HPDE6-E6E7 (cell line): ENCODE results near the gene MAX.

Experiments used
- DNase-seq: peaks from one replicate; pipeline ENCODE4 v3.0.0; 2011; ENCODE audit warnings: missing footprints; ENCODE audit errors: extremely low spot score

Gene MAX

GRCh38 chr14:65102441-65103149, at the start of gene MAX:
Gene MAX (minus strand): TSS chr14:65102517. CDS start chr14:65102339, 178 bp downstream.
- DNase-seq: peak; percentile 99

DNA sequence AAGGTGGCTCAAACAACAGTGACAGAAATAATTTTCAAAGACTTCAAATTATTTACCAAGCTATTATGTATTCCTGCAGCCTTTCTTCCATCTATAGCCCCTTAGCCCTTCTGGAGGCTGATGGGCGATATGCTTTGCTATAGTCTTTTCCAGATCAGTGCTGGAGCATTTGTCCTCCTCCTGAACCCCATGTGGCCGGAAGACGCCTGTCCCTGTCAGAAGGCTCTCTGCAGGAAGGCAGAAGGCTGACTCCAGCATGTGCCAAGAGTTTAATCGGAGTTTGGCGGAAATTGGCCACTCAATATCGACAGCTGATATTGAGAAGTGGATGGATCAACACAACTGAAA, 49.3 kb upstream of the MAX start:
- no peak for DNase-seq

DNA sequence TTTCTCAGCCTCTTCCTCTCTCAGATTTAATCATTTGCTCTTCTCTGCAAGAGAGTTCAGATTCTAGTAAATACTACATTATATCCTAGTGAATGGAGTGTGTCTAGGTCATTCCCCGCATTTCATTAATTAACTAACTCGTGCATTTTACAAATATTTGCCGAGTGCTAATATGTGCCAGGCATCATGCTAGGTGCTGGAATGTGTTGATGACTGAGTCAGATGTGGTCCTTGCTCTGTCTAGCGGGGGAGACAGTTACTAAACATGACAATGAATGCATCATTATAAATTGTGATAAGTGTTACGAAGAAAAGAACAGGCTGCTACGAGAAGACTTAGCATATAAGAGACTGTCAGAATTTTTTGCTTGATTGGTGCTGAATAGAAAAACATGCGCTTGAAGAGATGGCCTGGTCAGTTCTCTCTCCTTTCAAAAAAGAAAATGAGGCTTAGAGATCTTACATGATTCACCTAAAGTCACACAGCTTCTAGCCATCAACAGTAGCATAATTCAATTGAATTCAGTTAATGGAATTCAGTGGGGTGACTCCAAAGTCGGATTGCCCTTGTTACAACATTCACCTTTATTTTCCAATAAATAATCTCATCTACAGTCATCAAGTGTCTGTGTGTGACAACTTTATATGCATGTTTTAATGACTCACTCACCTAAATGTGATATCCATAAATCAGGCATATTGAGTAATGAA, 48.7 kb upstream of the MAX start:
- no peak for DNase-seq

DNA sequence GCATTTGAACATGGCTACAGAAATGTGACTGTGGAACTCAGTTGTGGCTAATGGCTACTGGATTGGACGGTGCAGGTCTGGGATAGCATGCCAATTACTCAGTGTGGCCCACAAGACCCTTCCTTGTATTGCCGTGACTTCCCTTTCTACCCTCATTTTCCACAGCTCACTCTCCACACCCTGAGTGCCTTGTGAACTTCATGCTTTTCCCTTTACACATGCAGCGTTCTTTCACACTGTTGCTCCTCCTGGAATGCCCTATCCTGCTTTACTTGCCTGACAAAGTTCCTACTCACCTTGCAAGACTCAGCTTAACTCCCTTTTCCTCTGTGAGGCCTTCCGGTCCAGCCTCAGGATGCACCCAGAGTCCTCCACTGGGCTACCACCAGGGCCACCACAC, 46.8 kb upstream of the MAX start:
- DNase-seq: no peak

DNA sequence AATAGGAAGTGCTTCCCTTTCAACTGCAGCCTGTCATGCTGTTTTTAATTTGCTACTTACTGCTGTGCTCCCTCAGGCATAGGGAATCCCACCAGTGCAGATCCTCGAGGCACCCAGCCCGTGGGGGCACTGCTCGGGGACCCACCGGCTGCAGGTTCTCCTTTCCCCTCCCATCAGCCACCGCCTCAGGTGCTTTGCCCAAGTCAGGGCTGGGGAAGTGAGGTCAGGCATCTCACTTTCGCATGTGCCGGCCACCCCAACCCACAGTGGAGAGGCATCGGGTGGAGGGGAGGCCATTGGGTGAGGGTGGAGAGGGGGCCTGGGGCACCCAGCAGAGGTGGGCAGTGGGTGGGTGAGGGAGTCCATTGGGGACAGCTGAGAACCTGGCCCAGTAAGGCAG, 41.9 kb upstream of the MAX start:
- no peak for DNase-seq

GRCh38 chr14:65142914-65143625, 40.8 kb upstream of the MAX start:
- DNase-seq: no peak

DNA sequence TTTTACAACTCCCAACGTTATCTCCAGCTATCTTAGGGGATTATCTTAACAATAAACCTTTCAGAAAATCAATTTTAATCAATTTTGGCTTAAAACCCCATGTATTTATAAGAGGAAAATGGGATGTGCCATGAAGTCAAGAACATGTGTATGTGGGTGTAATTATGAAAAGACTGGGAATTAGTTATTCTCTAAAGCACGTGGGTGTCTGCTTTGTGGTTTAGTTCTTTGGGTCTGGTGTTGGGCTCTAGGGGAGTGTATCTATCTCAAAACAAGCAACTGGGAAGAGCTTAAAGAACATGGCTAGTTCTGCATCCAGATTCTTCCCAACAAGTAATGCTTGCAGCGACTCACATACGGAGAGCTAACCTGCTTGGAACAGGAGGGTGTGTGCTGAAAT, 40.1 kb upstream of the MAX start:
- no peak for DNase-seq

DNA sequence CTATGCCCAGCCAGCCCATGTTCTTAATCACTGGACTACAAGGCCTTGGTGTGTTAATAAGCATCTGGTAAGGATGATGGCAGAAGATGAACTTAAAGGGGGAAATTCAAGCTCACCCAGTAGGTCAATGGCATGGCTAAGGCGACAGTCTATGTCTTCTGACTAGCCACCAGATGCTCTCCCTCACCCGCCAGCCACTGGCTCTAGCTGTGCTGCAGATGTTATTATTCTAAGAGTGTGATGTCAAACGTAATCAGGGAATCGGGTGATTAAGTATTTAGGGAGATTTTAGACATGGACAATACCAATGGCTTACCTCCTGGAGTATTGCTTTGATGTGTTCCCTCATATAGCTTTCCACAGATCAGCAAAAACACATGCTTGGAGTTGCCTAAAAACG, 39.2 kb upstream of the MAX start:
- no peak for DNase-seq

GRCh38 chr14:65137648-65138307, 35.5 kb upstream of the MAX start:
- peak; percentile 25 for DNase-seq

DNA sequence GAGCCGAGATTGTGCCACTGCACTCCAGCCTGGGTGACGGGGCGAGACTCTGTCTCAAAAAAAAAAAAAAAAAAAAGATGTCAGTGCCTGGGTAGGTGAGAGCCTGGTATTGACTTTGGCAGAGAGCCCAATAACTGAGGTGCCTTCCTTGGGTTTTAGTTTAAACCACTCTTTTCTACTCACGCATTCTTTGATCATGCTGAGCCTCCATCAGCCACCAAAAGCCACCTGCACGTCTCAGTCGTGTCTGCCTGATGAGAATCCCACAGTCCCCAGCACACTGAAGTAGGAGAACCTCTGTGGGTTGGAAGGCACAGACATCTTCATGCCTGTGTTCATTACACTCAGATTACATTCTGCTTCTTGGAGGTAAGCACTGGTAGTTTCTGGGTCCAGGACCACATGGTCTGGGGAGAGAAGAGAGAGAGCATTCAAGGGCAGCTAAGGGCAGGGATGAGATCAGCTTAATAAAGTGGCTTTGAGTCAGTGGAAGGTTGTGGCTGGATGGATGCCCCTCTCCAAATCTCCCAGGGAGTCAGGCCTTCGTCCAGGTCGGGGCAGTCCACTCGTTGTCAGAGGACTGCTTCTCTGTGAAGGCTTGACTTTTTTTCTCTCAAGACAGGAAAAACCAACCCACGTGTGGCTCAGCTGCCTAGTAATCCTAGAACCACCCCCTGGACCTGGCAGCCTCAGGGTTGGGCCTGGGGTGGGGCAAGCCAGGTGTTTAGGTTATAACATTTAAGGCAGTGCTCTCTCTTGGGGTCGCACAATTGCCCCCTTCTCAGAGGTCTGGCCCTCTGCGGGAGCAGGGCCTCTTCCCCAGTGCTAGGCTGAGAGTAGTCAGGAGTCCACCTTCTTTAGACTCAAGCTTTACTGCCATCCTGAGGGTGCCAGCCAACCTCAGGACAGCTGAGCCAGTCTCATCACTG, 32.6 kb upstream of the MAX start:
- no peak for DNase-seq

GRCh38 chr14:65132855-65133254, 30.5 kb upstream of the MAX start:
- no peak for DNase-seq

DNA sequence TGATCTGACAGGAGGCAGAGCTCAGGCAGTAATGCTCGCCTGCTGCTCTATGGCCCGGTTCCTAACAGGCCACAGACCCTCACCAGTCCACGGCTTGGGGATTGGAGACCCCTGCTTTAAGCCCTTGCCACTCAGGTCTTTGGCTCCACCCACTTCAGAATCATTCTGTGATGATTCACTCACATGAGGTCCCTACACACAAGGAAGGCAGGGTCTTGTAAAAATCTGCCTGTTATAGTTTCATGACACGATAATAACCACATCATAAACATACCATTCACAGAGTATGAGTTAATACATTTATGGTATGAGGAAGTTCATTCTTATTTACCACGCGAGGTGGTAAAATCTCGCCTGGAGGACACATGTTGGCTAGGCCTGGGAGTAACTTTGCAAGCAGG, 29.0 kb upstream of the MAX start:
- DNase-seq: peak; percentile 53

- DNase-seq: no peak
Measured at GRCh38 chr14:65128096-65128495, 25.8 kb upstream of the MAX start.

GRCh38 chr14:65117769-65118745, 15.7 kb upstream of the MAX start:
- DNase-seq: no peak

DNA sequence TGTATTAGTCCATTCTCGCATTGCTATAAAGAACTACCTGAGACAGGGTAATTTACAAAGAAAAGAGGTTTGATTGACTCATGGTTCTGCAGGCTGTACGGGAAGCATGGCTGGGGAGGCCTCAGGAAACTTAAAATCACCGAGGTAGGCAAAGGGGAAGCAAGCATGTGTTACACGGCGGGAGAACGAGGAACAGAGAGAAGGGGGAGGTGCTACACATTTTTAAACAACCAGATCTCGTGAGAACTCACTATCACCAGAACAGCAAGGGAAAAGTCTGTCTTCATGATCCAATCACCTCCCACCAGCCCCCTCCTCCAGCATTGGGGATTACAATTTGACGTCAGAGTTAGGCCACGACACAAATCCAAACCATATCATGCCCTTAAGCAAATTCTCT, 13.3 kb upstream of the MAX start:
- DNase-seq: no peak

- DNase-seq: no peak
Measured at GRCh38 chr14:65110525-65110924, 8.2 kb upstream of the MAX start.

DNA sequence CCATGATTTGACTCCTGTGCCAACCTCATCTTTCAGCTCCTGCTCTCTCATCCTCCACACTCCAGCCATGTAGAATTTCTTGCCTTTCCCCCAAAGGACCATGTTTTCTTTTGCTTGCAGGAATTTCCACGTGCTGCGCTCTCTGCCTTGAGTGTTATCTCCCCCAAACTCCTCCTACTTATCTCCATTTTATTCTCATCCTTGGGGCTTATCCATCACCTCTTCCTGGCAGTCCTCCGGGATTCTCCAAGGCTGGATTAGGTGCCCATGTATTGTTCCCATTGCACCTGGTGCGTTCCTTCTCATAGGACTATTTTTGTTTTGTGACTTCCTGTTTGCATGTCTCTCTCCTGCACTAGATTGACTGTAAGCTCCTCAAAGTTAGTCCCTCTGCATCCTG, 7.0 kb upstream of the MAX start:
- no peak for DNase-seq

GRCh38 chr14:65107200-65107599, 4.9 kb upstream of the MAX start:
- no peak for DNase-seq

DNA sequence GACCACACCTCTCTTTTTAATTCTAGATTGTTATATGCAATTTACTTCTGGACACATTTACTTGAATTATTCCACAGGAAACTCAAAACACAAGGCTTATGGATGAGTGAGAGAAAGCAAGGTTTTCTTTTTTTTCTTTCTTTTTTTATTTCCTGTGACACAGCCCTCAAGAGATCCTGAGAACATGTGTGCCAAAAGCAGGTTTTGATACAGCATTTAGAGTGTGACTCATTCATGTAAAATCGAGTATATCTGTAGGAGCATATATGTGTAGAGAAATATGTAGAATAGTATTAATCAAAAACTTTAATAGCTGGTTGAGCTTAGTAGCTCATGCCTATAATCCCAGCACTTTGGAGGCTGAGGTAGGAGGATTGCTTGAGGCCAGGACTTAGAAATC, 4.4 kb upstream of the MAX start:
- no peak for DNase-seq

DNA sequence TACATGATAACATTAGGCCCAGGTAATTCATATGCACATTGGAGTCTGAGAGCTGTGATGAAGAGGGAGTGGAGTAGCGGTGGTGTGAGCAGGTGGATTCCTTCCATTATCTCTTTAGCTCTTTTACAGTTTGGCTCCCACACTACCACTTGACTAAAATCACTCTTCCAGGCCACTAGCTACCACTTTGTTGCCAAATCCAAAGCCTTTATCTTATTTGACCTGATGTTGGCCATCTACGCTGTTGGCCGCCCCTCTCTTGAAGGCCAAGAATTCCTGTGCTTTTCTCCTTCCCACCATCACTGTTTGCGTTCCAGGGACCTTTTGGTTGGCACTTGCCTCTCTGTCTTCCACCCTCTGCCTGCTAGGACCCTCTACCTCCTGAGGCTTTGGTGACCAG, 4.0 kb upstream of the MAX start:
- no peak for DNase-seq
